Fibroblast of lung (primary cell): ENCODE measurements around the gene SIGLEC10. TPM values are rescaled to one million over a fixed set of nuclear protein-coding genes. Genes with fewer than 3 reads are reported as not detected.
"Not testable (repeated sequence)": the region's sequence is repeated elsewhere in the genome, so short reads cannot be mapped to it uniquely, and the experiment has no call there.

Experiments used
- DNase-seq, 2 donors: peaks; one replicate each; pipeline versions ENCODE4 v3.0.0 to v3.0.0-alpha.2; 2010; ENCODE audit warnings: low read depth in 2 of 2
- H2AFZ ChIP-seq: 2 replicates; pipeline ENCODE4 v1.5.1; 2012; ENCODE audit warnings: low read length, control low read depth, inconsistent platforms
- H3K27ac ChIP-seq: 2 replicates; pipeline ENCODE4 v1.5.1; 2011; ENCODE audit warnings: low read length, control low read depth; ENCODE audit not compliant: insufficient read depth
- H3K27me3 ChIP-seq: 2 replicates; pipeline ENCODE4 v1.5.1; 2011; ENCODE audit warnings: mild to moderate bottlenecking, low read length; ENCODE audit not compliant: control insufficient read depth, insufficient read depth
- H3K36me3 ChIP-seq: 2 replicates; pipeline ENCODE4 v1.5.1; 2011; ENCODE audit warnings: low read length; ENCODE audit not compliant: control insufficient read depth, insufficient read depth
- H3K4me1 ChIP-seq: 2 replicates; pipeline ENCODE4 v1.5.1; 2011; ENCODE audit warnings: low read length; ENCODE audit not compliant: control insufficient read depth, insufficient read depth; ENCODE audit errors: extremely low read depth
- H3K4me2 ChIP-seq: 2 replicates; pipeline ENCODE4 v1.5.1; 2011; ENCODE audit warnings: low read length, control low read depth; ENCODE audit not compliant: insufficient read depth; ENCODE audit errors: extremely low read depth
- H3K4me3 ChIP-seq, 4 experiments: fragments of 200-600 bp in 1 of 4; sonication (generic) in 1 of 4; replicated peaks in 1 of 4; 2 replicates each; pipeline ENCODE4 v1.5.1; 2011 to 2016; ENCODE audit warnings: low read length in 4 of 4, low read depth in 3 of 4, mild to moderate bottlenecking in 3 of 4, control low read depth in 2 of 4, inconsistent platforms in 1 of 4, mixed read lengths in 1 of 4; ENCODE audit not compliant: insufficient read depth in 1 of 4; ENCODE audit errors: control extremely low read depth in 1 of 4
- H3K79me2 ChIP-seq: 2 replicates; pipeline ENCODE4 v1.5.1; 2012; ENCODE audit warnings: mild to moderate bottlenecking, low read length, inconsistent platforms; ENCODE audit not compliant: control insufficient read depth, insufficient read depth
- H3K9ac ChIP-seq: 2 replicates; pipeline ENCODE4 v1.5.1; 2011; ENCODE audit warnings: mild to moderate bottlenecking, low read length, control low read depth; ENCODE audit not compliant: insufficient read depth
- H3K9me3 ChIP-seq: 2 replicates; pipeline ENCODE4 v1.5.1; 2012; ENCODE audit warnings: low read depth, low read length; ENCODE audit not compliant: control insufficient read depth, insufficient read depth
- H4K20me1 ChIP-seq: 2 replicates; pipeline ENCODE4 v1.5.1; 2011; ENCODE audit warnings: low read length; ENCODE audit not compliant: control insufficient read depth, insufficient read depth; ENCODE audit errors: extremely low read depth
- EZH2 ChIP-seq: IDR thresholded peaks from 2 replicates; pipeline ENCODE4 v1.5.1; 2012; ENCODE audit warnings: low read length, control low read depth, mild to moderate bottlenecking; ENCODE audit errors: missing control alignments
- polyA plus RNA-seq, 2 donors: library from polyadenylated mRNA; depleted of rRNA in 1 of 2; stranded (reverse) in 1 of 2; unstranded in 1 of 2; fragments of >200 nt; gene quantifications; 2 replicates each; pipeline ENCODE4 v1.2.1, GENCODE V29; 2011 to 2012; ENCODE audit warnings: missing spikeins in 1 of 2
- total RNA-seq: library from RNA; depleted of rRNA; stranded (reverse); fragments of >200 nt; gene quantifications from 2 replicates; pipeline ENCODE4 v1.2.1, GENCODE V29; 2014
- TF ChIP-seq, protein P1 (sequence below), 2 donors: IDR thresholded peaks in 1 of 2; conservative IDR thresholded peaks in 1 of 2; 1 replicate in 1 of 2; 2 replicates in 1 of 2; pipeline ENCODE4 v1.5.1; 2011 to 2012; ENCODE audit warnings: low read length in 2 of 2, control low read depth in 1 of 2, inconsistent platforms in 1 of 2, low read depth in 1 of 2, mild to moderate bottlenecking in 1 of 2

Gene SIGLEC10
- total and polyA plus RNA-seq, 2 donors (not counting 1 experiment from before 2014, with no cell fraction given), result not detected

DNA sequence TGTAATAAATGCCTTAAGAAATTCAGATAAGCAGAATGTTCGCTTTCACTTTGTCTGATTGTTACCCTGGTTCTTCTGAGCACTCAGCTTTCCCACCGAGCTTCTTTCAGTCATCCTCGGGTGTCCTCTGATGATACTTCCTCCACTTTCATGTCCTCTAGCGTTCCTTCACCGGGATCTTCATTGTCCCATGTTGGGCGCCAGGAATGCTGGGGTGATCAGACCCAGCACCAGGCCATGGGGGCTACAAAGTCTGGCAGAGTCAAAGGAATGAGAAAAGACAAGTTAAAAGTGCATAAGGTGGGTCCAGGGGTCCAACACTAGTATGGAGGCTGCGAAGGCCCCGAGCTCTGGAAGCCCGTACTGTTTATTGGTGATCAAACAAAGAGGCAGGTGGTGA is 15.3 kb downstream of the SIGLEC10 start:
- no peaks in the 10 kb centered on the region for H4K20me1 ChIP-seq
- TF ChIP-seq, protein P1, sequence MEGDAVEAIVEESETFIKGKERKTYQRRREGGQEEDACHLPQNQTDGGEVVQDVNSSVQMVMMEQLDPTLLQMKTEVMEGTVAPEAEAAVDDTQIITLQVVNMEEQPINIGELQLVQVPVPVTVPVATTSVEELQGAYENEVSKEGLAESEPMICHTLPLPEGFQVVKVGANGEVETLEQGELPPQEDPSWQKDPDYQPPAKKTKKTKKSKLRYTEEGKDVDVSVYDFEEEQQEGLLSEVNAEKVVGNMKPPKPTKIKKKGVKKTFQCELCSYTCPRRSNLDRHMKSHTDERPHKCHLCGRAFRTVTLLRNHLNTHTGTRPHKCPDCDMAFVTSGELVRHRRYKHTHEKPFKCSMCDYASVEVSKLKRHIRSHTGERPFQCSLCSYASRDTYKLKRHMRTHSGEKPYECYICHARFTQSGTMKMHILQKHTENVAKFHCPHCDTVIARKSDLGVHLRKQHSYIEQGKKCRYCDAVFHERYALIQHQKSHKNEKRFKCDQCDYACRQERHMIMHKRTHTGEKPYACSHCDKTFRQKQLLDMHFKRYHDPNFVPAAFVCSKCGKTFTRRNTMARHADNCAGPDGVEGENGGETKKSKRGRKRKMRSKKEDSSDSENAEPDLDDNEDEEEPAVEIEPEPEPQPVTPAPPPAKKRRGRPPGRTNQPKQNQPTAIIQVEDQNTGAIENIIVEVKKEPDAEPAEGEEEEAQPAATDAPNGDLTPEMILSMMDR (conservative IDR thresholded peaks at IDR 0.05 in 1 of 2, IDR thresholded peaks at IDR 0.05 in 1 of 2; ENCODE audit: low read depth in 1 of 2, low read length in 2 of 2), result no peak
- no peak for TF ChIP-seq EZH2
- H3K4me2 ChIP-seq, result no peak overlapping the region
- DNase-seq, result no peak
- no peak overlapping the region for H3K27ac ChIP-seq
- H3K4me1 ChIP-seq, result no peaks in the 10 kb centered on the region
- H3K27me3 ChIP-seq, result no peaks in the 10 kb centered on the region
- no peaks in the 10 kb centered on the region for H3K9me3 ChIP-seq
- no peak overlapping the region for H3K9ac ChIP-seq
- no peaks in the 10 kb centered on the region for H3K36me3 ChIP-seq
- H2AFZ ChIP-seq, result no peak overlapping the region
- H3K4me3 ChIP-seq, result no peak overlapping the region
- no peaks in the 10 kb centered on the region for H3K79me2 ChIP-seq

DNA sequence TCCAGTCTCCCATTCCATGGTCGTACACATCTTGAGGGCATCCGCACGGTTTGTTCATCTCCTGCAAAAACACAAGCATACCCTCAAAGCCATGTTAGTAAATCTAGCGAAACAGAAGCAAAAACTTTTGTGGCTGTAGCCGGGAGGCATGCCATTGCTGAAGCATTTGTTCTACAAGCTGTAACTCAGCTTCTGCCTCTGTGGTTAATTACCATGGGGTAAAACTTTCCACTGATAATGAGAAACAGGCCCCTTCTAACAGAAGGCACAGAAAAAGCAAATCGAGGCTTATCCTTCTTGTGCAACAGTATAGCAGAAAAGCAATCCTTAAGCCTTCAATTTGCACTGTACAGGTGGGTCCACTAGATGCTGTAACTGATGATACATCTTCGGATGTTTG is 17.5 kb downstream of the SIGLEC10 start:
- H3K36me3 ChIP-seq, H3K4me3 ChIP-seq, H3K79me2 ChIP-seq, H3K4me2 ChIP-seq, H3K27me3 ChIP-seq, H3K9me3 ChIP-seq, H3K4me1 ChIP-seq, DNase-seq, H3K9ac ChIP-seq, H3K27ac ChIP-seq, H4K20me1 ChIP-seq, H2AFZ ChIP-seq: not testable (repeated sequence)

GRCh38 chr19:51399231-51399630 is 18.2 kb downstream of the SIGLEC10 start:
- H3K4me2 ChIP-seq, result no peak overlapping the region

More at GRCh38 chr19:51399231-51399630, 18.2 kb downstream of the SIGLEC10 start:
- Histone ChIP-seq H3K36me3 (no peaks in the 10 kb centered on the region), H2AFZ (no peak overlapping the region), H3K4me1 (peaks cover 6% of the 10 kb centered on the region), H3K4me3 (no peak overlapping the region), H4K20me1 (no peaks in the 10 kb centered on the region), H3K27ac (no peak overlapping the region), H3K27me3 (no peaks in the 10 kb centered on the region), H3K9ac (no peak overlapping the region), H3K79me2 (no peaks in the 10 kb centered on the region), H3K9me3 (no peaks in the 10 kb centered on the region)
- no peak for DNase-seq
- TF ChIP-seq EZH2, result no peak
- TF ChIP-seq, protein P1 (conservative IDR thresholded peaks at IDR 0.05 in 1 of 2, IDR thresholded peaks at IDR 0.05 in 1 of 2; ENCODE audit: low read depth in 1 of 2, low read length in 2 of 2), result no peak
